GM12872 (cell line): ENCODE data around the gene PROM1.

ENCODE experiments used
- CTCF ChIP-seq: IDR thresholded peaks from 3 replicates; pipeline ENCODE4 v1.5.1; 2011; ENCODE audit warnings: low read depth, mild to moderate bottlenecking, low read length, moderate library complexity; ENCODE audit not compliant: insufficient read depth

Gene PROM1

DNA sequence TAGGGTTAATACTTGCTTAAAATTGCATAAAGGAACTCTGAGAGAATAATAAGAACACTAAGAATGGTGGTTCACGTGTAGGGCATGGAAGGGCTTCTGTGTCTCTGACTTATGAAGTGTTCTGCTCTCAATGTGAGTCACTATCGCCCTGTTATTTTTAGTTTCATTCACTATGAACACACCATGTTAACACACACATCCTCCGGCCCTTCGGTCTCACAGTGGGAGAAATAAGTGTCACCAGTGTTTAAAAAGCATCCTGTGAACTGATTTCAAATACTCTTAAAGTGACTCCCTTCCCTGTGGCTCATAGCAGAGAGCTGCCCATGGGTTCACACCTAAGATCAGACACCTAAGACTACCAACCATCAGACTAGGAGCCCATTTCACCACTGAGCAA is 87.0 kb downstream of the PROM1 start:
- TF ChIP-seq CTCF = no peak

- TF ChIP-seq CTCF = no peak
Observed at GRCh38 chr4:15995826-15996225, 88.0 kb downstream of the PROM1 start.

- no peak for TF ChIP-seq CTCF
Observed at GRCh38 chr4:15992167-15992485, 91.7 kb downstream of the PROM1 start.

DNA sequence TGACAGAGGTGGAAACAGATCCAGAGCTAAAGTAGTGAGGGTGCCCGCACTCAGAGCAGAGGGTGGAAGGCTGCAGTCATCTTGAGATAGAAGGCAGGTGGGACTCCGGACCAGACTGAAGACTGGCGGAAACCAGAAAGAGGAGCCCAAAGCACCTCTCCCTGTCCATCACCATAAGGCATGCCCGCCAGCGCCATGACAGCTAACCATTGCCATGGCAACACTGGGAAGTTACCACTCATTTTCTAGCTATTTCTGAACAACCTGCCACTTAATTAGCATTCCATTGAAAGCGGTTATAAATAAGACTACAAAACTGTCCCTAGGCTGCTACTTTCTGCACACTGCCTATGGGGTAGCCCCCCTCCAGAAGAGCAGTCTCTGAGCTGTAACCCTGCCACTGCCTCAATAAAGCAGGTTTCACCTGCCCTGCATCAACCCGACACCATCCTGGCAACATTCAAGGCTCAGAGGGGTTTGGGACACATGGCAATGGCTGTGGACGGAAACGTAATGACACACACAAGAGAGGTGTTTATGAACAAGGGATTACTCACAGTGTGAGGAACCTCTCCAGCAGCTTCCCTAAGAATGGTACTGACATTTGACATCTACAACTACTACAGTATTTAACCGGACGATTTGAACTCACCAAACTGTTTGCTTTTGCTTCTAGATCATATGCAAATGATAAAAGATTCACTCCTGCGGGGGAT is 93.1 kb downstream of the PROM1 start:
- TF ChIP-seq CTCF = no peak

DNA sequence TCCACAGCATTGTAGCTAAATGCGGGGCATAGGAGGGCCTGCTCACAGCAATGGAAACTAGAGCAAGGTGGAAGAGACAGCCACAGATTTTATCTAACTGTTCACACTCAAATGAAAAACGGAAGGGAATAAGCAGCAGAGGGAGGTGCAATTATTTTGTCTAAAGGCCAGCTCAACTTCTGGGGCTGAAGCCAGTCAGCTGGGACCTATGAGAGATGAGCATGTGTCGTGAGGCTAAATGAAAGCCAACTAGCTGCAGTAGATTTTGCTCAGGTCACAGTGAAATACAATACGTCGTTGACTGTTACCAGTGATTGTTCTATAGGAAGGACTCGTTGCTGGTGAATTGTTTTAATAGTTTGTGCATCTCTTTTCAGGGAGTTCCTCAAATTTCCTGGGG is 94.4 kb downstream of the PROM1 start:
- no peak for TF ChIP-seq CTCF

- no peak for TF ChIP-seq CTCF
Observed at GRCh38 chr4:15988222-15988621, 95.6 kb downstream of the PROM1 start.

GRCh38 chr4:15986907-15987306 is 96.9 kb downstream of the PROM1 start:
- TF ChIP-seq CTCF = no peak
